Right lobe of liver (tissue), 4 donors: ENCODE data around the gene MYL11.
"Not testable (repeated sequence)": the region's sequence is repeated elsewhere in the genome, so short reads cannot be mapped to it uniquely, and the experiment has no call there.

Source experiments
- CTCF ChIP-seq, 4 donors: fragments of 200-600 bp in 3 of 4; fragments of 450-650 bp in 1 of 4; IDR thresholded peaks; one replicate each; pipeline versions ENCODE4 v1.5.1 to v1.8.0; 2016 to 2022; ENCODE audit warnings: antibody characterized with exemption in 4 of 4, mild to moderate bottlenecking in 2 of 4
- POLR2A ChIP-seq: fragments of 450-650 bp; IDR thresholded peaks from one replicate; pipeline ENCODE4 v1.6.1; 2017; ENCODE audit warnings: antibody characterized with exemption, mild to moderate bottlenecking
- donor health status: DM: no; HTN: no; CAD: no.
- donor health status: DM: no; HTN: no; CAD: no.
- donor health status: DM: no; HTN: yes; CAD: no.

- TF ChIP-seq CTCF (IDR thresholded peaks at IDR 0.05); POLR2A: not testable (repeated sequence)
These were observed 31.1 kb upstream of the MYL11 start for GRCh38 chr16:30343491-30343820.
